ENCODE data around the gene CHCHD2. TPM values are rescaled to one million over a fixed set of nuclear protein-coding genes. Genes with fewer than 3 reads are reported as not detected.

The CHCHD2 gene
- total and polyA plus RNA-seq, 2 of the 13 experiments (the other 11 are each of a cell fraction or from before 2014, with no cell fraction given), result 330 to 572 TPM

DNA sequence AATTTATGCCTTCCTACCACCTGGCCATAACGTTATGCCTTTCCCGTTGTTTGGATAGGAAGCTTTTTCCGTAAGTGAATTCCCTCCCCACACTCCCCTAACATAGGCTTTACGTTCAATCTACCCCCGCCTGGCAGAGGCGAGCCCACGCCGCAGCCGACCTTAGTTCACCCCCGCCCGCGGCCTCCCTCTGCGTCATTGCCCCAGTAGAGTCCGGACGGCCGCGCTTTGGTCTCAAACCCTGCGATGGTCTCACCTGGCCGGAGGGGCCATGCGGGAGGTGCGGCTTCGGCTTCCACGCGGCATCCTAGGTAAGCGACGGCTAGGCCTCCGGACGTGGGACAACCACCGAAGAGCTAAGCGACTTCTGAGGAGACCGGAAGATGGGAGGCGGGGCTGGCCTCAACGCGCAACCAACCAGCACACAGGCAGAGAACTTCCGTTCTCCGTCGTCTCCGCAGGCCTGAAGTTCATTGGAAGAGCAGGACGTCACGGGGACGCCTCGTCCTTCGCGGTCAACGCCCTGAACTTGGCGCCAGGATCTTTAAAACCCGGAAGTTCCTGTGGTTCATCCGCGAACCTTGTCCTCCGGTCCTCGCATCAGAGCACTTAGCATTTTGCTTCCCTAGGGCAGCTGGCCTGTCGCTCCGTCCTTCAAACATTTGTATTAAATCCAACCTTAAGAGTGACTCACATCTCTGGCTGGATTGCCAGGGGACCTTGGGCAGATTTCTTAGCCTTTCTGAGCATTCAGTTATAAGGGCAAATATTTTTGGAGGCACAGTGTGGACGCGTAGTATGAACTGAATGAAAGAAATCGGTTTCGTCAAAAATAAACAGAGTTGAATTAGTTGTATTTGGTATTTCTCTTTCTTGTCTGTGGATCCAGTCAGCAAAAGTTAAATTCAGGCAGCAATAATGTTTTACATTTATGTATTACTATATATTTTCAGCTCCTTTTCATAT is at the start of gene CHCHD2 (continued):
- TF ChIP-seq, protein P1, sequence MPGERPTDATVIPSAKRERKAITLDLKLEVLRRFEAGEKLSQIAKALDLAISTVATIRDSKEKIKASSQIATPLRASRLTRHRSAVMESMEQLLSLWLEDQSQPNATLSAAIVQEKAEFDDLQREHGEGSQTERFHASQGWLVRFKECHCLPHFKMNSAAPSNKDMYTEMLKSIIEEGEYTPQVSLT (CRISPR knock-in tag; IDR thresholded peaks at IDR 0.05; ENCODE audit: borderline replicate concordance, low read depth), result no peak
- TF ChIP-seq MAFF (IDR thresholded peaks at IDR 0.05; ENCODE audit: low read depth, low read length) (no peak), NCOR1 (IDR thresholded peaks at IDR 0.05; ENCODE audit: borderline replicate concordance, low read length) (peak; percentile 9; the same call in 1 of the 2 replicates), ZNF101 (CRISPR knock-in tag; IDR thresholded peaks at IDR 0.05; ENCODE audit: borderline replicate concordance, low read depth) (no peak), FOSL1 (CRISPR knock-in tag; IDR thresholded peaks at IDR 0.05; ENCODE audit: borderline replicate concordance) (no peak), ZFY (CRISPR knock-in tag; IDR thresholded peaks at IDR 0.05) (peak; percentile 95), GFI1 (CRISPR knock-in tag; IDR thresholded peaks at IDR 0.05; ENCODE audit: borderline replicate concordance) (no peak), CBX1 (IDR thresholded peaks at IDR 0.05; ENCODE audit: low read depth) (peak; percentile 78), PHF8 (CRISPR knock-in tag; IDR thresholded peaks at IDR 0.05) (peak; percentile 90), KLF15 (CRISPR knock-in tag; IDR thresholded peaks at IDR 0.05; ENCODE audit: borderline replicate concordance) (no peak), KAT8 (CRISPR knock-in tag; IDR thresholded peaks at IDR 0.05) (peak; percentile 98), ZNF33A (CRISPR knock-in tag; IDR thresholded peaks at IDR 0.05; ENCODE audit: borderline replicate concordance) (no peak; the same call in 1 of the 2 replicates), ZNF546 (CRISPR knock-in tag; conservative IDR thresholded peaks at IDR 0.05) (0 out of 2 replicates have a peak, but pooled peaks have one; percentile 38), ZNF354B (CRISPR knock-in tag; IDR thresholded peaks at IDR 0.05) (peak; percentile 69; the same call in 1 of the 2 replicates), ZNF850 (CRISPR knock-in tag; conservative IDR thresholded peaks at IDR 0.05) (no peak), EEA1 (CRISPR knock-in tag; IDR thresholded peaks at IDR 0.05; ENCODE audit: borderline replicate concordance) (no peak), DMAP1 (CRISPR knock-in tag; IDR thresholded peaks at IDR 0.05) (peak; percentile 90), ZNF781 (CRISPR knock-in tag; IDR thresholded peaks at IDR 0.05; ENCODE audit: borderline replicate concordance, not compliant biosample characterization) (peak; percentile 65), ZNF333 (CRISPR knock-in tag; IDR thresholded peaks at IDR 0.05; ENCODE audit: borderline replicate concordance) (0 out of 2 replicates have a peak, but pooled peaks have one; percentile 60), THRA (CRISPR knock-in tag; IDR thresholded peaks at IDR 0.05; ENCODE audit: borderline replicate concordance) (peak; percentile 50; the same call in 1 of the 2 replicates), SNAI1 (CRISPR knock-in tag; IDR thresholded peaks at IDR 0.05; ENCODE audit: borderline replicate concordance) (0 out of 2 replicates have a peak, but pooled peaks have one; percentile 47), KAT7 (CRISPR knock-in tag; IDR thresholded peaks at IDR 0.05; ENCODE audit: borderline replicate concordance) (0 out of 2 replicates have a peak, but pooled peaks have one; percentile 36)
- TF ChIP-seq, protein P2, sequence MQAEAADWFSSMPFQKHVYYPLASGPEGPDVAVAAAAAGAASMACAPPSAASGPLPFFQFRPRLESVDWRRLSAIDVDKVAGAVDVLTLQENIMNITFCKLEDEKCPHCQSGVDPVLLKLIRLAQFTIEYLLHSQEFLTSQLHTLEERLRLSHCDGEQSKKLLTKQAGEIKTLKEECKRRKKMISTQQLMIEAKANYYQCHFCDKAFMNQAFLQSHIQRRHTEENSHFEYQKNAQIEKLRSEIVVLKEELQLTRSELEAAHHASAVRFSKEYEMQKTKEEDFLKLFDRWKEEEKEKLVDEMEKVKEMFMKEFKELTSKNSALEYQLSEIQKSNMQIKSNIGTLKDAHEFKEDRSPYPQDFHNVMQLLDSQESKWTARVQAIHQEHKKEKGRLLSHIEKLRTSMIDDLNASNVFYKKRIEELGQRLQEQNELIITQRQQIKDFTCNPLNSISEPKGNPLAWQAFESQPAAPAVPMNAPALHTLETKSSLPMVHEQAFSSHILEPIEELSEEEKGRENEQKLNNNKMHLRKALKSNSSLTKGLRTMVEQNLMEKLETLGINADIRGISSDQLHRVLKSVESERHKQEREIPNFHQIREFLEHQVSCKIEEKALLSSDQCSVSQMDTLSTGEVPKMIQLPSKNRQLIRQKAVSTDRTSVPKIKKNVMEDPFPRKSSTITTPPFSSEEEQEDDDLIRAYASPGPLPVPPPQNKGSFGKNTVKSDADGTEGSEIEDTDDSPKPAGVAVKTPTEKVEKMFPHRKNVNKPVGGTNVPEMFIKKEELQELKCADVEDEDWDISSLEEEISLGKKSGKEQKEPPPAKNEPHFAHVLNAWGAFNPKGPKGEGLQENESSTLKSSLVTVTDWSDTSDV (CRISPR knock-in tag; IDR thresholded peaks at IDR 0.05), result peak; percentile 86; the same call in 1 of the 2 replicates

Data from HepG2 (cell line).